IPS DF 19.7 (cell line): ENCODE results near the gene TRIM15.
"Not testable (repeated sequence)": the region's sequence is repeated elsewhere in the genome, so short reads cannot be mapped to it uniquely, and the experiment has no call there.

ENCODE experiments used
- DNase-seq: peaks from one replicate; pipeline ENCODE4 v3.0.0-alpha.2; 2013; ENCODE audit warnings: low read depth, low spot score

The TRIM15 gene

GRCh38 chr6:30162265-30163089, 869 bp upstream of the TRIM15 start:
- no peak for DNase-seq

GRCh38 chr6:30163918-30164654, 740 bp downstream of the TRIM15 start:
- no peak for DNase-seq

- no peak for DNase-seq
These were observed 1.4 kb downstream of the TRIM15 start for GRCh38 chr6:30164714-30165113.

GRCh38 chr6:30165238-30165637, 1.9 kb downstream of the TRIM15 start:
- not testable (repeated sequence) for DNase-seq

GRCh38 chr6:30167101-30167500, 3.8 kb downstream of the TRIM15 start:
- DNase-seq: no peak

- DNase-seq: no peak
These were observed 5.4 kb downstream of the TRIM15 start for GRCh38 chr6:30168741-30169140.

GRCh38 chr6:30169658-30170614, 6.6 kb downstream of the TRIM15 start:
- peak; percentile 30 for DNase-seq

- DNase-seq: peak; percentile 30
These were observed 8.5 kb downstream of the TRIM15 start for GRCh38 chr6:30171677-30172471.

GRCh38 chr6:30172681-30173080, 9.3 kb downstream of the TRIM15 start:
- DNase-seq: no peak

- DNase-seq: no peak
These were observed 12.4 kb downstream of the TRIM15 start for GRCh38 chr6:30175765-30176164.

- no peak for DNase-seq
These were observed 15.5 kb downstream of the TRIM15 start for GRCh38 chr6:30178837-30179236.

GRCh38 chr6:30180145-30180544, 16.8 kb downstream of the TRIM15 start:
- no peak for DNase-seq

GRCh38 chr6:30184417-30185031, 21.2 kb downstream of the TRIM15 start:
- DNase-seq: no peak

GRCh38 chr6:30185846-30186484, 22.6 kb downstream of the TRIM15 start:
- DNase-seq: no peak

- no peak for DNase-seq
These were observed 25.2 kb downstream of the TRIM15 start for GRCh38 chr6:30188541-30188940.

- DNase-seq: no peak
These were observed 28.7 kb downstream of the TRIM15 start for GRCh38 chr6:30192076-30192475.

- DNase-seq: no peak
These were observed 31.7 kb downstream of the TRIM15 start for GRCh38 chr6:30194797-30195690.

GRCh38 chr6:30195951-30196350, 32.6 kb downstream of the TRIM15 start:
- DNase-seq: no peak

- DNase-seq: no peak
These were observed 33.0 kb downstream of the TRIM15 start for GRCh38 chr6:30196376-30196775.
